NCI-H774 (cell line): ENCODE results near the gene ARID1B.
A peak's percentile ranks its signal among the peaks of the same experiment; 100 is the strongest.

Experiments
- DNase-seq: peaks from one replicate; lab custom pipeline; 2025; lab: John Stamatoyannopoulos, UW

Gene ARID1B

GRCh38 chr6:156773935-156774852, 3.0 kb upstream of the ARID1B start:
- no peak for DNase-seq

- DNase-seq = no peak
Measured at GRCh38 chr6:156774863-156775405, 2.2 kb upstream of the ARID1B start.

- DNase-seq = no peak
Measured at GRCh38 chr6:156775717-156776116, 1.5 kb upstream of the ARID1B start.

DNA sequence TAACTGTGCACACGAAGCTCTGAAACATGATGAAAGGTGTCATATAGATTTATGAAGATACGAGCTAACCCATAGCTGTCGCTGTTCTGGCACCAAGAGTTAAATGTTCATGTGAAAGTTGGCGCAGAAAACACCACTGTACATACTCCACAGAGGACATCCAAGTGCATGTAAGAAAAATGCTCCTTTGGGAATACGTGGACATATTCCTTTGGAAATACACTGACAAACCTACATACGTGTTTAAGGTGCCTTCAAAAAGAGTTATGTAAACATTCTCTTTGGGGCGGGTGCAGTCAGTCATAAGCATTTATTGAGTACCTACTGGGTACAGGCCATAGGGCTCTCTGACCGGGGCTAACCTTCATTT, 723 bp upstream of the ARID1B start:
- DNase-seq = peak; percentile 27

DNA sequence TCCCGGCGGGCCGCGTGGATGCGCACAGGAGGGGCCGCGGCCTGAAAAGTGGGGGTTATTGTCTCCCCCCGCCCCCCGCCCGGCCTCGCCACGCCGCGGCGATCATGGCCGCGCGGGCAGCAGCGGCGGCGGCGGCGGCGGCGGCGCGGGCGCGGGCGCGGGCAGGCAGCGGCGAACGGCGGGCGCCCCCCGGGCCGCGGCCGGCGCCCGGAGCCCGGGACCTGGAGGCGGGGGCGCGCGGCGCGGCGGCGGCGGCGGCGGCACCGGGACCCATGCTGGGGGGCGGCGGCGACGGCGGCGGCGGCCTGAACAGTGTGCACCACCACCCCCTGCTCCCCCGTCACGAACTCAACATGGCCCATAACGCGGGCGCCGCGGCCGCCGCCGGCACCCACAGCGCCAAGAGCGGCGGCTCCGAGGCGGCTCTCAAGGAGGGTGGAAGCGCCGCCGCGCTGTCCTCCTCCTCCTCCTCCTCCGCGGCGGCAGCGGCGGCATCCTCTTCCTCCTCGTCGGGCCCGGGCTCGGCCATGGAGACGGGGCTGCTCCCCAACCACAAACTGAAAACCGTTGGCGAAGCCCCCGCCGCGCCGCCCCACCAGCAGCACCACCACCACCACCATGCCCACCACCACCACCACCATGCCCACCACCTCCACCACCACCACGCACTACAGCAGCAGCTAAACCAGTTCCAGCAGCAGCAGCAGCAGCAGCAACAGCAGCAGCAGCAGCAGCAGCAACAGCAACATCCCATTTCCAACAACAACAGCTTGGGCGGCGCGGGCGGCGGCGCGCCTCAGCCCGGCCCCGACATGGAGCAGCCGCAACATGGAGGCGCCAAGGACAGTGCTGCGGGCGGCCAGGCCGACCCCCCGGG, 637 bp downstream of the ARID1B start:
- DNase-seq = peak; percentile 50

DNA sequence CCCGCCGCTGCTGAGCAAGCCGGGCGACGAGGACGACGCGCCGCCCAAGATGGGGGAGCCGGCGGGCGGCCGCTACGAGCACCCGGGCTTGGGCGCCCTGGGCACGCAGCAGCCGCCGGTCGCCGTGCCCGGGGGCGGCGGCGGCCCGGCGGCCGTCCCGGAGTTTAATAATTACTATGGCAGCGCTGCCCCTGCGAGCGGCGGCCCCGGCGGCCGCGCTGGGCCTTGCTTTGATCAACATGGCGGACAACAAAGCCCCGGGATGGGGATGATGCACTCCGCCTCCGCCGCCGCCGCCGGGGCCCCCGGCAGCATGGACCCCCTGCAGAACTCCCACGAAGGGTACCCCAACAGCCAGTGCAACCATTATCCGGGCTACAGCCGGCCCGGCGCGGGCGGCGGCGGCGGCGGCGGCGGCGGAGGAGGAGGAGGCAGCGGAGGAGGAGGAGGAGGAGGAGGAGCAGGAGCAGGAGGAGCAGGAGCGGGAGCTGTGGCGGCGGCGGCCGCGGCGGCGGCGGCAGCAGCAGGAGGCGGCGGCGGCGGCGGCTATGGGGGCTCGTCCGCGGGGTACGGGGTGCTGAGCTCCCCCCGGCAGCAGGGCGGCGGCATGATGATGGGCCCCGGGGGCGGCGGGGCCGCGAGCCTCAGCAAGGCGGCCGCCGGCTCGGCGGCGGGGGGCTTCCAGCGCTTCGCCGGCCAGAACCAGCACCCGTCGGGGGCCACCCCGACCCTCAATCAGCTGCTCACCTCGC, 1.5 kb downstream of the ARID1B start:
- no peak for DNase-seq

GRCh38 chr6:156779206-156780094, 2.3 kb downstream of the ARID1B start:
- peak; percentile 38 for DNase-seq

GRCh38 chr6:156780102-156780641, 3.0 kb downstream of the ARID1B start:
- peak; percentile 85 for DNase-seq

GRCh38 chr6:156780962-156781853, 4.0 kb downstream of the ARID1B start:
- DNase-seq = no peak

DNA sequence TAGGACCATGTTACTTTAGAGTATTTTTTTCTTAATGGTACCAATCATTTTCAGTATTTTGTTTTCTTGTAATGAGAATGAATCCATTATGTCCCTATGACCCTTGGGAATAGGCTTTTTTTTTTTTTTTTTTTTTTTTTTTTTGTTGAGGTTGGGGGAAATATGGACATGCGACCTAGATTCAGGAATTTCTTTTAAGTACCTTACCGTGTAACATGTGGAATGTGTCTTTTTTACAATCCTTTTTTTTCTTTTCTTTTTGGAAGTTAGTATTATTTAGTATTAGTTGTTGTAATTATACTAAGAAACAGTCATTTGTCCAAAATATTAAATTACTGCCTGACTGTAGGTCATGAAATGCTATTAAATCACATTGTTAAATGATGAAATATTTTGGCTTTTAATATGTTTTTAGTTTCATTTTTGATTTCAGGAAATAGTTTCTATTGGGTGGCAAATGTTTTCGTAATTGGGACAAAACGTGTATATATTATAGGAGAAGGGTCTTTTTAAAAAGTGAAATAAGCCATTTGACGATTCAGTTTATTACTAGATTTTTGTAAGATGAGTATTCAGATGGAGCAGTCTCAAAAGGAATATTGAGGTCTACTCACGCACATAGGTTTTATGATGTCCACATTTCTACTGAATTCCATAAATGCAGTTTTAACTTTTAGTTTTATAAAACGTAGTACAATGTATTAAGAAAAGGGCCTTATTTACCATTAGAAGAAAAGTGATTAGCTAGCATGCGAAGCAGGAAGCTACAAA, 4.9 kb downstream of the ARID1B start:
- peak; percentile 25 for DNase-seq

DNA sequence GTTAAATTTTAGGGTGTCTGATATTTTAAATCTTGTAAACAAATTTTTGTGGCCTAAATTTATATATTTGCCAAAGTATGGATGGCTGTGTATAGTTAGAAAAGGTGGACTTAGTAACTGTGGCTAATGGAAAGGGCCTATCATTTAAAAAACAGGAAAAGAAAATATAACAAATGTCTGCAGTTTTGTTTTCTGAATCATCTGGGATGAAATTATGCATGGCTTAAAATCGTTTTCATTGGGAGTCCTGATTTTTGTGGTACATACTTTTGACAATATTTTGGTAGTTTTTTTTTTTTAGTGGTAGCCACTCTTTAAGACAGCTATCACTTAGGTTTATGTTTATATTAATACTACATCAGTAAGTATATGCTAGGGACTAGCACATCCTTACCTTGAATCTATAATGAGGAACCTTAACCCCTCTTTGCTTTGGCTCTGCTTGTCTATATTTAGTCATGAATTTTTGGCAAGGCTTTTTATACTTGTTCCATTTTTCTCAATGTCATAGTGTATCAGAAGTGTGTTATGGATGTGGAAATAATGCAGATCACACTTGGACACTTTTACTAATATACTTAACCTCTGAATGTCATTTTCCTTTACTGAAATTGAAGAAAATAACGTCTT, 5.6 kb downstream of the ARID1B start:
- no peak for DNase-seq

DNA sequence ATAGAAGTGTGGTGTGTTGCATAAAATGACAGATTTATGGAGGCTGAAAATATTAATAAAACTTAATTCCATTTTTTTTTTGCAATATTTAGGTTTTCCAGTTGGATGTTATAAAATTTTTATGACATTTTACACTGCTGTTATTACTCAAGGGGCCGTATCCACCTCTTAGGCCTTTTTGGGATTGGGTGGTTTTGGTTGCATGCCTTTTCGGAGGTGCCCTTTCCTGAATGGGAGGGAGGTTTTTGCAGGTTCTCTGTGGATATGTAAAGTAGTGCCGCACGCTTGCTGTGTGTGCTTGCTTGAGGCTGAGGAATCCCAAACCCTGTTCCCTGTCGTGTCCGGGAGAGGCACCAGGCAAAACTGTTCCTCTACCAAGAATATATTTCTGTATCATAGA, 6.8 kb downstream of the ARID1B start:
- DNase-seq = no peak

- no peak for DNase-seq
Measured at GRCh38 chr6:156786652-156787051, 9.5 kb downstream of the ARID1B start.

GRCh38 chr6:156787569-156788492, 10.7 kb downstream of the ARID1B start:
- no peak for DNase-seq

DNA sequence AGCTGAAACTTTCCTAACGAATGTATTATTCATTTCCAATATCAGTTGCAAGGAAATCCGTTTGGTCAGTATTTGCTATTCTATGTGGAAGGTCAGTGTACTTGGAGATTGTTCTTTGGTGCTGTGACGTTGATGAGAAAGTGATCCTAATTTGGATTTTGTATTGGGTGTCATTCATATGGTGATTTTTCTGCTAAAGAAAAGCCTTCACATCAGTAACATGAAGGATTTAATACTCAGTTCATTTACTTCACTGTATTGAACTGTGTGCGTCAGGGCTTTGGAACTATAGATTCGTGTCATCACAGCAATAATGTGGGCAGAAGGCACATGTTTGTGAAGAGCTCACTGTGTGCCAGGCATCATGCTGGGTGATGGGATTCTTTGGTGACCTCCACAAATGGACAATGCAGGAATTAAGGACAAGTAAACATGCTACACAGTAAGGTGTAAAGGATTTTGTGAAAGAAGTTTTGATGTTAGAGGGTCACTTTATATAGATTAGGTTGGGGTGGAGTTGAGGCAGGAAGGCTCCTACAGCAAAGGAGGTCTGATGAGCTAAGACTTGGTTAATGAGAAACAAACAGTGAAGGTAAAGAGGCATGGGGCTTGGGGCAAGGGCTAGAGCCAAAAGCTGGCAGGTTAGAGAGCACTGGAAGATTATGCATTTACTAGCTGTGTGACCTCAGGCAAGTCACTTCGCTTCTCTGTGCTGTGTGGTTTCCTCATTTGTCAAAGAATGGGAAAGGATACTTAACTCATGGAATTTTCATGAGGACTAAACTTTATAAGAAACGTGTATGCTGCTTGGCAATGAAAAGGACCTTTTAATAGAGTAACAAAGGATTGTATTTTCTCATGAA, 12.1 kb downstream of the ARID1B start:
- no peak for DNase-seq

DNA sequence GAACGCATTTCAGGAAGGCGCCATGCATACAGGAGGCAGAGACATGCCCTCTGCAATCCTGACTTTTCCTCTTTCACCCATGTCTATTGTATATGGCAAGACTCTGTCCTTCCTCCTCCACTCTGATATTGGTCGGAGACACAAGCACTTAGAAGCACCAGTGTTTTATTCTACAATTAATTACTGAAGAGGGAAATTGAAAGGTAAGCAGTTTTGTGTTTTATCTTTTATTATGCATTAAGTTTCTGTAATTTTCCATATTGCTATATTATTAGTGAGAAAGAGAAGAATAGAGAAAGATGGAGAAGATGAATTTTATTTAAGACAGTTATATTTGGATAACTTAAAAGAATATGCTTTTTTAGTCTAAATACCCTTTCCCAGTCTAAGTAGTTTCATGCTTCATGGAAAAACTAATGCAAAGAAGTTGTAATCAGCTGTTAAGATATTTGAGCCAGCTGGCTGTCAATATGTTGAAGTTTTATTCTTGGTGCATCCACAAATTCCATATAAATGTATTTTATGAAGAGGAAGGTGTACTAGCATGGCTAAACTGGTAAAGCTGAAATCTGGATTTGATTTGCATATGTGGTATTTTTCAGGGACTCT, 13.6 kb downstream of the ARID1B start:
- no peak for DNase-seq
